ENCODE data around the gene MSH3. TPM values are rescaled to one million over a fixed set of nuclear protein-coding genes. Genes with fewer than 3 reads are reported as not detected.
"Not testable (repeated sequence)": the region's sequence is repeated elsewhere in the genome, so short reads cannot be mapped to it uniquely, and the experiment has no call there.

The MSH3 gene
- polyA plus RNA-seq, 3 donors, result 17.2 to 20.6 (median 19.4) TPM

DNA sequence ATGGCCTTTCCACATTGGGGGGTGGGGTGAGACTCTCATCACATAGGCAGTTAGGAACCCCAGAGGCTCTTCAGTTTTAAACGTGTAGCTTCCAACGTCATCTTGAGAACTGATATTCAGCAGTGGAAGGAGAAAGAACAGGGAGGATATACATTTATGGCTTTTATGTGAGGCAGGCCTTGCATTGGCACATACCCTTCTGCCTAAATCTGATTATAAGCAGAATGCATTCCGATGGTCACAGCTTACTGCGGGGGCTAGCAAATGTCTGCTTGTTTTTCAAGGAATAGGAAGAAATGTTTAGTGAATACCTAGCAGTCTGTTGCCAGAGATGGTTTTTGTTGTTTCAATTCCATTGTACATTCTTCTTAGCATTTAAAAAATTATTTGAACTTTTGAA lies 99.3 kb downstream of the MSH3 start:
- DNase-seq, result no peak

DNA sequence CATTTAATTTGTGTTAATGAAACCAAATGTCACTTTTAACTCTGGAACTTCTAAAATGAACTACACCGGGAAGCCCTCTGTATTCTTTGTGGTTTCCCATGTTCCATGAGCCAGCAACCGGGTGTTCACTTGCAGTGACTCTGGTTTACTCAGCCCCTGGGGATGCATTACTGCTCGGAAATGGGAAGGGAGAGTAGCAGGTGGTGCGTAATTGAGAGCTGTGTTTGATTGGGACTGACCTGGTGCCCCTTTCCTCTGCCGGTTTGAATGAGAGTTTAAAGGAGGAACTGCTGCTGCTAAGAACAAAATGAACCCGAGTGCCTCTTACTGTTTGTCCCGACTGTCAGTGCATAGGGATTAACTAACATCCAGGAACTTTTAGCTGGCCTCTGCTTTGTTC lies 100.4 kb downstream of the MSH3 start:
- DNase-seq, result peak; percentile 8

DNA sequence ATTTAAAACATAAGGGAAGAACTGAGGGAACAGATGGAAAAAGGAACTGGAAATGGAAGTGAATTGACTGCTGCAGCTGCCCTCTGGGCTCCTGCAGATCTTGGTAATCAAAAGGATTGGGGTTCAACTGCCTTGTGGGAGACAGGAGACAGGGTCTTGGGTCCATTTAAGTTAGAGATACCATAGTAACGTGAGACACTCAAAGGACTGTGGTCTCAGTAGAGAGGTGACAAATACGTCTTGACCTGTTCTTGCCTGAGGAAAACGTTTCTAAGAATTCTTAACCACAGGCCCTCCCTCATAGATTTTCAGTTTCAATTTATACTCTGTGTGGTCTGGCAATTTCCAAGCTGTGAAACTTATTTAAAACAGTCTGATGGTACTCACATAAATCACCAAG lies 101.2 kb downstream of the MSH3 start:
- no peak for DNase-seq

DNA sequence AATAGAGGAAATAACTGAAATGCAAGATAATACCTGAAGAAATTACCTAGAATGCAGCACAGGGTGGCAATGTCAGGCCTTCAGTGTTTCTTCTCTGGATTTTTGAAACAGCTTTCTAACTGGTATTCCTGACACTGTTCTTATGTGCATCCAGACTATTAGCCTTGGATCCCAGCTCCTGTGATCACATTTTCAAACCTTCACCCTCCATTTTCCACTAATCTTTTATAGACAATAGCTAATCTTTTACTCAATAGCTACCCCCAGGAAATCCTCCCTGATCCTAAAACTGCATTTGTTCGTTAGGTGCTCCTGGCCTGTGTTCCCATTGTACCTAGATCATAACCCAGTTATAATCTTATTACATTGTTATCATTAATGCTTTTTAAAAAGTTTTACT lies 101.8 kb downstream of the MSH3 start:
- no peak for DNase-seq

DNA sequence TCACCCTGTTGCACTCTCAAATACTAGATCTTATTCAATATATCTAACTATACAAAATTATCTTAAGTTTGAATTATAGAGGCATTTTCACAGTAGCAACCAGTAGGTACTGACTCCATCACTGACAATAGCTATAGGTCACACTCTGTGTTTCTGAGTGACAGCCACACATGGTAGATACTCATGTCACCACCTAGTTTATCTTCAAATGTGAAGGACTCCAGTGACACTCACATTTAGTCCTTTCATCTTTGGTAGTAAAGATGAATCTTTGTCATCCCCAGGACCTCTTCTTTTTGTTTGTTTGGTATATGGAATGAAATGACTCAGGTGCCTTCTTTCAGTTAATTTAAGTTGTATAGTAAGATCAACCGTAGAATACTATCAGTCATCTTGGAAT lies 102.8 kb downstream of the MSH3 start:
- DNase-seq, result no peak

DNA sequence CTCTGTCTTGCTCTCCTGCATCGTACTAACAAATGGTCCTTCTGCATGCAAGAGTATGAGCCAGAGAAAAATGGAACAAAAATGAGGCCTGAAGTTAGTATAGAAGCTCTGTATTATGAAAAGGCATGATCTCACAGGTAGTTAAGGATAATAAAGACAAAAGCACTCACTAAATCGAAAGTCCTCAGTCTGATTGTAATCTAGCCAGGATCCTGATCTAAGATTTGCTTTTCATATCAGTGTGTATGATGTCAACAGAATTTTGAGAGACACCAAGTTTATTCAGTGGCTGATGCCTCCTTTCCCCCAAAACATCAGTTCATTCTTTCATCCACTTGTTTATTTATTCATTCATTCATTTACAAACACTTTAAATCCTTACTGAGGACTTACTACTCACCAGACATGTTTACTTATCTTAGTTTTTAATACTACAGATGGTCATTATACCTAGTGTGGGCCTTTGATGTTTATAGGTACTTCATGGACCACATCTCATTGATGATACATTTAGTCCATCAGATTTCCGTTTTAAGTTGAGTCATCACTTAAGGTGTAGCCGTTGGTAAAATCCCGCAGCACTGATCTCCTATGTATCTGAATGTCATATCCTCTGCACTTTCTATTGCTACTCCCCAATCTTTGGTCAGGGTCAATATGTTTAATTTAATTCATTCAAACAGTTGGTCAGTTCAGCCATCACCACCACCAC lies 105.6 kb downstream of the MSH3 start:
- DNase-seq, result no peak

DNA sequence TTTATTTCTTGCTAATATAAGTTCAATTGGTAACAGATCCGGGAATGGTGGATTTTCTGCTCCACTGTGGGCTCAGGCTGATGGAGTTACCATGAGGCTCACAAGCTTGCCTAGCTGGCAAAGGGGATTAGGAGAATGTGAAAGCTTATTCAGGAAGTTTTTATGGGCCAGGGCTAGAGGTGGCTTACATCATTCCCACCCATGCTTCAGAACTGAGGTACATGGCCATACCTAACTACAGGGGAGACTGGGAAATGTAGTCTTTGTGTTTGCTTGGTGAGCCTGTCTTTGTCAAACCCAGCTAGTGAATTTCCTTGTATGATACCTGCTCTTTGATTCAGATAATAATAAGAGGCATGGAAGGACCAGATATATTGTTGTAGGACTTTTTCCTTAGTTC lies 106.2 kb downstream of the MSH3 start:
- no peak for DNase-seq

DNA sequence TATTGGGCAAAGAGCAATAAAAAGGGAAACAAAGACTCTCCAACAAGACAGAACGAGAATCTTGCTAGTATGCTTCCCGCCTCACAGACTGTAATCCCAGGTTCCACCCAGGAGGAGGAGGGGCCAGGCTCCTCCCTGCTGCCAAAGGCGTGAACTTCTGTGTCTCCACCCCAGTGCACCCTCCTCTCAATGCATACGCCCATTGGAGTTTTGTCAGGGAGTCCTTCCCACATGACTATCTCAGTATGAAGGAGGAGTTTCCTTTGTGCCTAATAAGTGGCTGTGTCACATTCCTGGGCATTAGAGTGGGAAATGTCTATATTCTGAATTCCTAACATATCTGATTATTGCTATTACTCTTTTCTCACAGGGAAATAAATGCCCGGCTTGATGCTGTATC lies 106.7 kb downstream of the MSH3 start:
- DNase-seq, result no peak

DNA sequence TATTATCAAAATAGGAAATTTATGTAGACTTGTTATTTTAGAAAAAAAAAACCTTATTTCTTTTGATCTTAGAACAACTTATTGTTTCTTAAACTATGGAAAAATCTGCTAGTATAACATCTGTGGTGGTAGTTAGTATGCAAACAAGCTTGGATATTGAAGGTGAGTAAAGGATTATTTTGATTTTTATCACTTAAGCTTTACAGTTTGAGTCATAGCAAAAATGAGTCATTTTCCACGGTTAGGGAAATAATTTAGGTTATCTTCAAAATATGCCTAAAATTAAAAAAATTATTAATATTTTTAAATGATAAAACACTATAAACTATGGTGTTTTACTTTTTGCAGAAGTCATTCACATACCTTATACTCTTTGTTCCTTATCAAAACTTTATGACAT lies 107.5 kb downstream of the MSH3 start:
- DNase-seq, result no peak

DNA sequence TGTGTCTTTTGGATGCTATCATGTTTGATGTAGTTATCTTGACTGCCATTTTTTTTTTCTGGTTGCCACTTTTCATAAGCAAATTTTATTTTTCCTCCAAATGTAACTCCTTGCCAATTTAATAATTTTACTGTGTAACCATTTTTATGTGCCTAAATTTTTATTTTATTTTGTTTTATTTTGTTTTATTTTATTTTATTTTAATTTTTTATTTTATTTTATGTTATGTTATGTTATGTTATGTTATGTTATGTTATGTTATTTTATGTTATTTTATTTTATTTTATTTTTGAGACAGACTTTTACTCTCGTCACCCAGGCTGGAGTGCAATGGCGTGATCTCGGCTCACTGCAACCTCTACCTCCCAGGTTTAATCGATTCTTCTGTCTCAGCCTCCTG lies 108.1 kb downstream of the MSH3 start:
- no peak for DNase-seq

DNA sequence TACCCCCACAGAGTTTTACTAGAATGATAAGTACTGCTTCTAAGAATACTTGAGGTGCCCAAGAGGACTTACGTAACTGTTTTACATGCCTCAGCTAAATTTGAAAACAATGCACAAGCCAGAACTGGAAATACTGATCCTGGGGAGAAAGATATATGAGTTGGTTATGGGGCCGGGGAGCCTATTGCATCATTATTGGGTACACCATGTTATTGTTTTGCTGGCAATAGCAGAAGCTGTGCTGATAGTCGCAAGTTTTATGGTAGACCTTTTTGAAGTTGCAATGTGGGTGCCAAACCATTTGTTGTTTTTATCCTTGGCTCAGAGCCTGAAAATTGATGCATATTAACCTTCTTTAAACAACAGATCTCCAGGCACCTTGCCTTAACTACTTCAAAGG lies 108.8 kb downstream of the MSH3 start:
- DNase-seq, result no peak

DNA sequence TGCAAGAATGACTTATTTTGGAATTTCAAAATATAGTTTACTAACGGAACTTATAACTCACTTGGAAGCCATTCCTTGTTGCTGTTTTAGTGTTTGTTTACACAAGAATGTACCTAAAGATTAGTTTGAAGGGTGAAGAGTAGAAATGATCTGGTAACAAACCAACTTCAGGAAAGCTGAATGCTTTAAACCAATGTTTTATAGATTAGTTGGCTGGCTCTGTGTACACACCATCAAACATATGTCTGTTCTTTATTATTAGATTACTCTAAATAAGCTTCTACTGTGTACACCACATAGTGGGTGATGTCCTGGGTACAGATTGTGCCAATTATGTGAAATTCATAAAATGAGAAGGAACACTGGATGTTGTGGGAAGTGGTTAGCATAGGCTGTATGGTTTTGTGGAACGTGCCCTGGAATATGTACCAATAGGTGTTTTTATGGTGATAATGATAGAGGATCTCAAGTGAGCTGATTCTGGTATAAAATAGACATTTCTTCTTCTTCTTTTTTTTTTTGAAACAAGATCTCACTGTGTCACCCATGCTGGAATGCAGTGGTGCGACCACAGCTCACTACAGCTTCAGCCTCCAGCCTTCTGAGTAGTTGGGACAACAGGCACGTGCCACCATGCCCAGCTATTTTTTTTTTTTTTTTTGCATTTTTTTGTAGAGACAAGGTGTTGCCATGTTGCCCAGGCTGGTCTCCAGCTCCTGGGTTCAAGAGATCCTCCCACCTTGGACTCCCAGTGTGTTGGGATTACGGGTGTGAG lies 109.6 kb downstream of the MSH3 start:
- DNase-seq, result no peak

DNA sequence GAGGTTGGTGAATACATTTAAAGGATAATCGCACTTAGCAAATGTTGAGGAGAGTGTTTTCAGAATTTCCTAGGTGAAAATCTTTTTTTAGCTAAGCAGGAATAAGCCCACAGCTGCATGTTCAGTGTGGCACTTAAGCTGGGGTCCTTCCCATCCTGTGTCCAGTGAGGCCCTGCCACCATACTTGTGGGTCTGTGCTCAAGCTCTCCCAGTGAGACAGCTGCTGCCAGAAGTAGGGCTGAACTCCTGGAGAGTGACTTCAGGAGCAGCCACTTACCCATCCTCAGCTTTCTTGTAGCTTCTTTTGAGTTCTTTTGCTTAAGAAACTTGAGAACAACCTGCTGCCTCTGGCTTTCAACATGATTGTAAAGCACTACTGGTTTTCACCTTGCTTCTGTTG lies 110.3 kb downstream of the MSH3 start:
- no peak for DNase-seq

DNA sequence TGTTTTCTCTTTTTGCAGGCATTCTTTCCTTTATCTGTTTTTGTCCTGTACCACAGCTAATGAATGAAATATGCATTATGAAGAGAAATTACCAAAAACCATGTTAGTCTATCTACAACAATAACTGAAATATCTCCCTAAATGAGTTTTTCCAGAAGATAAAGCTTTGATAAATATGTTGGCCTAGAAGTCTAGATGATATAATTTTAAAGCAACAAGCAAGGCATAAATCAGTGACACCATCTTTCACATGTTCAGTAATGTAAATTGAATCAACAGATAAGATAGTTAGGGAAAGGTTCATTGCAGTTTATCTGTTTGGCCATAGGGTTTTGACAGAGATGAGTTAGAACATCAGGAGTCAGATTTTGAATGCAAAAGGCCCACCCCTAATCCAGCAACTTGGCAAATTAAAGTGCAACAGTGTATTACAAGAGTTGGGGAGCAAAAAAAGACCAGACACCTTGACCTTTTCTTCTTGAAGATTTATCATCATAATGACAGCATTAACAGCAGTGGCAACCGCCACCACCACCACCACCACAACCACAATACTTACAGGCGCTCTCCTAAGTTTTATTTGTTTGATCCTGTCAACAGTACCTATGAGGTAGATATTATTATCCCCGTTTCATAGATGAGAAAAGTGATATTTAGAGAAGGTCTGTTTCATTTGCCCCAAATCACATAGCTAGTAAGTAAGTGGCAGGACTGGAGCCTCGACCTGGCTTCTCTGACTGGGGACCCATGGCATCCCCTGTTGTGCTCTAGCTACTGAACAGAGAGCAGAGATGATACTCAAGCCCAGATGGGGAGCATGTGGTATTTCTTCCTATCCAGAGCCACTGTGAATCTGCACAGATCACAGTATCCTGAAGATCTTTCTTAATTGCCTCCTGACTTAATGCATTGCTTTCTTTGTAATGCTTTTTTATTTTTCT lies 123.2 kb downstream of the MSH3 start:
- no peak for DNase-seq

DNA sequence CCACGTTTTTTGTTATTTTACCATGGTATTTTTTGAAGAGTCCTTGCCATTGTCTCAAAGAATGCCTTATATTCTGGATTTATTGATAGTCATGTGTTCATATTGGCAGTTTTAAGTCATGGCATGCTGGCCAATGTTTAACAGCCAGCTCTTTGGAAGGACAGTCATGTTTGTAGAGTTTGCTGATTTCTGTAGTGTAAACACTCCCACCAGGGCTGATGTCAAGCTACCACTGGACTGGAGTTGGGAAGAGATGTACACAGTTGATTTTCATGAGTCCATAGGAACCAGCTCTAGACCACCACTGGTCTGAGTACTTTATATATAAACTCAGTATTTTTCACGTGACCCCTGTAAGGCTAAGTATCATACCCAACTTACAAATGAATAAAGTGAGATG lies 125.6 kb downstream of the MSH3 start:
- DNase-seq, result no peak

DNA sequence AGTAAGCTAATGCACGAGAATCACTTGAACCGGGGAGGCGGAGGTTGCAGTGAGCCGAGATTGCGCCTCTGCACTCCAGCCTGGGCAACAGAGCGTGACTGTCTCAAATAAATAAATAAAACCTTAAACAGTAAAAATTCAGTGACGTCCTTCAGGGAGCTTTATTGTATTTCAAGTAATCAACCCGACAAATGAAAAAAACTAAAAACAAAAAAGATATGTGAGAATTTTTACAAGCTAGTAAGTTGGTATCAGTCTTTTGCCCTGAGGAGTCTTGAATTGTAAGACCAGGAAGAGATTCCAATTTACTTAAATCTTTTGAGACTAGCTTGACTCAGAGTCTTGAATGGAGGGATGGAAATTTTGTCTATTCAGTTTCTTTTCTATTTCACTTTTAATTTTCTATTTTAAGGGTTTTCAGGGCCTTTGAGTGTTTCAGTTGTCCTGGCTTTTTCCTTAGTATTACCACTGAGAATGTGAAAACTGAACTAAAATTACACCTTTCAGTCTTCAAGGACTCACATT lies 126.4 kb downstream of the MSH3 start:
- DNase-seq, result no peak

DNA sequence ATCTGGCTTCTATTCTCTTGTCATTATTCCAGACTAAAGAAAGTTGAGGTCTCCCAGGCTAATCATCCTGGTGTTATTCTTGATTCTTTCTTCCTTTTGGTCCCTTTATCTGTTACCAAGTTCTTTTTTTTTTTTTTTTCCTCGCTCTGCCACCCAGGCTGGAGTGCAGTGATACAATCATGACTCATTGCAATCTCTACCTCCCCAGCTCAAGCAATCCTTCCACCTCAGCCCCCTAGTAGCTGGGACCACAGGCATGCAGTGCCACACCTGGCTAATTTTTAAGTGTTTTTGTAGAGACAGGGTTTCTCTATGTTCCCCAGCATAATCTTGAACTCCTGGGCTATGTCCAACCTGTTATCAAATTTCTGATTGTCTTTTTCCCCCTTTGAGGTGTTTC lies 126.9 kb downstream of the MSH3 start:
- no peak for DNase-seq

DNA sequence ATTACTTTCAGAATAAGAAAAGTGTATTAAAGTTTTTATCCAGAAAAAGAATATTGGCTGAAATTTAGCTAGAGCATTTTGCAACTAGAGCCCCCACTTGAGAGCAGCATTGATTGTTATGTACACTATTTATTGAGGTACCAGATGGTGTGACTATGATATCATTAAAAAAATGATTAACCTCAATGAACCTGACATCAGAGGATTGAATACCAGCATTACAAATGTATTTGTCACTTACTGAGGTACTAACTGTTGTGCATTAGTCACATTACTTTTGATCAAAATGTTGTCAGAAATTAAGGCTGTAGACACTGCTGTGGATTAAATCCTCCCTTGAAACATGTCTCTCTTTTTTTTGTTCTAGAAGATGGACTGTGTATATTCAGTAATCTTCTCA lies 128.2 kb downstream of the MSH3 start:
- DNase-seq, result no peak

DNA sequence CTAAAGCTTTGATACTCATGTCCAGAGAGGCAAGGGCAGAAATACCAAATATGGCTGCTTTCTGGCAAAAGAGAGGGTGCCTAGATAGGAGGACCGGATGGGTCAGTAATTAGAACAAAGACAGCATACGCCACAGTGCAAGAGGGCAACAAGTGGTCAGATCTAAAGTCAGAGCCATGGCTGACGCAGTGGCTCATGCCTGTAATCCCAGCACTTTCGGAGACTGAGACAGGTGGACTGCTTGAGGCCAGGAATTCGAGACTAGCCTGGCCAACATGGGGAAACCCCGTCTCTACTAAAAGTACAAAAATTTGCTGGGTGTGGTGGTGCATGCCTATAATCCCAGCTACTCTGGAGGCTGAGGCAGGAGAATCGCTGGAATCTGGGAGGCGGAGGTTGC lies 129.3 kb downstream of the MSH3 start:
- not testable (repeated sequence) for DNase-seq

DNA sequence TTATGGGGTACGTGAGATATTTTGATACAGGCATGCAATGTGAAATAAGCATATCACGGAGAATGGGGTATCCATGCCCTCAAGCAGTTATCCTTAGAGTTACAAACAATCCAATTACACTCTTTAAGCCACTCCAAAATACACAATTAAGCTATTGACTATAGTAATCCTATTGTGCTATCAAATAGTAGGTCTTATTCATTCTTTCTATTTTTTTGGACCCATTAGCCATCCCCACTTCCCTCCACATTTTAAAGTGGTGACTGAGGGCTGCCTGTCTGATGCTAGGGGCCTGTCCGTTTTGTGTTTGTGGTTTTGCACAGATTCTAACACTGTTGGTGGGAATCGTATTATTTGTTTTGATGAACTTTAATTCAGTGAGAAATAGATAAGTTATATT lies 130.0 kb downstream of the MSH3 start:
- DNase-seq, result no peak

DNA sequence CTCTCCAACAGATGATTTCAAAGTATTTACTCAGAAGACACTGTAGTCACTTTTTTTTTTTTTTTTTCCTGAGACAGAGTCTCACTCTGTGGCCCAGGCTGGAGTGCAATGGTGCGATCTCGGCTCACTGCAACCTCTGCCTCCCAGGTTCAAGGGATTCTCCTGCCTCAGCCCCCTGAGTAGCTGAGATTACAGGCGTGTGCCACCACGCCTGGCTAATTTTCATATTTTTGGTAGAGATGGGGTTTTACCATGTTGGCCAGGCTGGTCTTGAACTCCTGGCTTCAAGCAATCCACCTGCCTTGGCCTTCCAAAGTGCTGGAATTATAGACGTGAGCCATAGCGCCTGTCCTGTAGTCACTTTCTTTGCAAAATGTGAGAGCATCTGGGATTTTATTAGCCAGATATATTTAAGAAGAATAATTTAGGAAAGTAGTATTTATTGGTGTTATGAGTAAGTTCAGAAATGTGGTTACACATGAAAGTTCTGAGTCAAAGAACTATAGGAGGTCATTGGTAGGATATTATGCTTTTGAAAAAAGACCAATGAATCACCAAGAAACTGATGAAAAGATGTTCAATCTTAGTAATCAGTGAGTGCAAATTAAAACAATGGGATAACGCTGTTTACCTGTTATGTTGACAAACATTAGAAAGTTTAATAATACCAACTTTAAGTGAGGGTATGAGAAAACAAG lies 135.0 kb downstream of the MSH3 start:
- not testable (repeated sequence) for DNase-seq

DNA sequence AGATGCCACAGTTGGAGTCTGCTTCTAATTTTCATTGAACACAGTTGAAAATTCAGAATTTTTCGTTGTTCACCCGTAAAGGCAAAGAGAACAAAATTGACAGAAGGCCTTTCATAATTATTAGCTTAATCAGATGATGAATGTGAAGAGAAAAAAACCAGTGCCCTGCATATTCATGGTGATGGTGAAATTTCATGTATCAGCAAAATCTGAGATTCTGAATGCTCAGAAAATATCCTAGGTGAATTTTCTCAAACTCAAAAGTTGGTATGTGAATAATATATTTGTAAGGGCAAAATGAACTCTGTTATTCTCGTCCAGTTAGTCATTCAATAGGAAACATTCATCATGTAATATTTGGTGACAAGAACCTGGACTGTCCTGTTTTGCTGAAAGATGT lies 136.2 kb downstream of the MSH3 start:
- no peak for DNase-seq

Measured in renal pelvis (tissue), 4 donors.